Astrocyte of the spinal cord (primary cell): Measurements from ENCODE around the gene RPS6KA5.
"Not testable (repeated sequence)": the region's sequence is repeated elsewhere in the genome, so short reads cannot be mapped to it uniquely, and the experiment has no call there.

Source experiments
- DNase-seq: peaks from one replicate; pipeline ENCODE4 v3.0.0; 2011; ENCODE audit warnings: low read depth, low spot score
- H3K4me3 ChIP-seq: 2 replicates; pipeline ENCODE4 v1.5.1; 2011; ENCODE audit warnings: low read depth, mild to moderate bottlenecking, low read length, moderate library complexity
- in situ Hi-C: cut with HindIII; loops from 2 replicates; pipeline ENCODE4 v1.10.0; 2017; ENCODE audit warnings: low sequenced_read_pairs
- TF ChIP-seq, protein P1 (sequence below): IDR thresholded peaks from 2 replicates; pipeline ENCODE4 v1.5.1; 2012; ENCODE audit warnings: low read depth, mild to moderate bottlenecking, low read length, inconsistent platforms

Gene RPS6KA5

DNA sequence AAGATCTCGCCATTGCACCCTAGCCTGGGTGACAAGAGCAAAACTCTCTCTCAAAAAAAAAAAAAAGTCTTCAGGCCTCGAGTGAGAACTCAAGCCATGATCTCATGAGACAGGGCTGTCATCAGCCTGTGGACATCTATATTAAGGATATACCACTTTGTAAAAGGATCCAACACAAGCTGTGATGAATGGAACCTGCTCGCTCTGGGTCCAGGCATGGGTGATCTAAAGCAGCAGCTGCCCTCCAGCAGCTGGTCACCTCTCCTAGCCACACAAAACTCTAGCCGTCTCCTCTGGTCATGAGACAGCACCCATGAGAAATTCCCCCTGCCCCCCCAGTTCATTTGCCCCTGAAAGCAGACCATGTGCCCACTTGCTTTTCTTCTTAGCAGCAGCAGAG lies 34.3 kb upstream of the RPS6KA5 start:
- in situ Hi-C loops: no loop called here
- TF ChIP-seq, protein P1, sequence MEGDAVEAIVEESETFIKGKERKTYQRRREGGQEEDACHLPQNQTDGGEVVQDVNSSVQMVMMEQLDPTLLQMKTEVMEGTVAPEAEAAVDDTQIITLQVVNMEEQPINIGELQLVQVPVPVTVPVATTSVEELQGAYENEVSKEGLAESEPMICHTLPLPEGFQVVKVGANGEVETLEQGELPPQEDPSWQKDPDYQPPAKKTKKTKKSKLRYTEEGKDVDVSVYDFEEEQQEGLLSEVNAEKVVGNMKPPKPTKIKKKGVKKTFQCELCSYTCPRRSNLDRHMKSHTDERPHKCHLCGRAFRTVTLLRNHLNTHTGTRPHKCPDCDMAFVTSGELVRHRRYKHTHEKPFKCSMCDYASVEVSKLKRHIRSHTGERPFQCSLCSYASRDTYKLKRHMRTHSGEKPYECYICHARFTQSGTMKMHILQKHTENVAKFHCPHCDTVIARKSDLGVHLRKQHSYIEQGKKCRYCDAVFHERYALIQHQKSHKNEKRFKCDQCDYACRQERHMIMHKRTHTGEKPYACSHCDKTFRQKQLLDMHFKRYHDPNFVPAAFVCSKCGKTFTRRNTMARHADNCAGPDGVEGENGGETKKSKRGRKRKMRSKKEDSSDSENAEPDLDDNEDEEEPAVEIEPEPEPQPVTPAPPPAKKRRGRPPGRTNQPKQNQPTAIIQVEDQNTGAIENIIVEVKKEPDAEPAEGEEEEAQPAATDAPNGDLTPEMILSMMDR: no peak
- H3K4me3 ChIP-seq: no peak overlapping the region
- no peak for DNase-seq

DNA sequence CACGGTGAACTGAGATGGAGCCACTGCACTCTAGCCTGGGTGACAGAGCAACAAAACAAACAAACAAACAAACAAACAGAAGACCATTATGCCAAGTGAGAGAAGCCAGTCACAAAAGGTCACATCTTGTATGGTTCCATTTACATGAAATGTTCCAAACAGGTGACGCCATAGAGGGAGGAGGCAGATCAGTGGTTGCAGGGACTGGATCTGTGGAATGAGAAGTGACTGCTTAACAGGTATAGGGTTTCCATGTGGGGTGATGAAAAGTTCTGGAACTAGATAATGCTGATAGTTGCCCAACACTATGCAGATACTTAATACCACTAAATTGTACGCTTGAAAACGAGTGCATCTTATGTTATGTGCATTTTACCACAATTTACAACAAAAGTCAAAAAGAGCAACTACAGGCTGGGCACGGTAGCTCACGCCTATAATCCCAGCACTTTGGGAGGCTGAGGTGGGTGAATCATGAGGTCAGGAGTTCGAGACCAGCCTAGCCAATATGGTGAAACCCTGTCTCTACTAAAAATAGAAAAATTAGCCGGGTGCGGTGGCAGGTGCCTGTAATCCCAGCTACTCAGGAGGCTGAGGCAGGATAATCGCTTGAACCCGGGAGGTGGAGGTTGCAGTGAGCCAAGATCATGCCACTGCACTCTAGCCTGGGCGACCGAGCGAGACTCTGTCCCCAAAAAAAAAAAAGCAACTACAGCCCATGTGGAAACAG lies 33.5 kb upstream of the RPS6KA5 start:
- H3K4me3 ChIP-seq, DNase-seq, in situ Hi-C loops: not testable (repeated sequence)

DNA sequence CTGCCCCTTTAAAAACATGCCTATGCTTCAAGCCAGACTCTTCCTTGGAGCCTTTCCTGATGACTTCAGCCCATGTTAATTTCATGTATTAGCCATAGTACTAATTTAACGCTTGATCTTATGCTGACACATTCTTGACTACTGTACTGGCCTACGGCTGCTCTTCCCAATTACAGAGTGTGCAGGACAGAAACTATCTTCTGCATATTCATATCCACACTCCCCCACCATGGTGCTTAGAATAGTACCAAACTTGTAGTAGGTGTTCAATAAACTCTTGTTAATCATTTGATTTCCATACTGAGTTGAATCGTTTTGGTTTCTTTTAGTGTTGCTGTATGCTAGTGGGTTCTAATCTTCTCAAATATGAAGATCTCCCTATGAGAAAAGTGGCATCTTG lies 31.6 kb upstream of the RPS6KA5 start:
- TF ChIP-seq, protein P1: no peak
- no peak overlapping the region for H3K4me3 ChIP-seq
- no peak for DNase-seq
- in situ Hi-C loops: no loop called here

DNA sequence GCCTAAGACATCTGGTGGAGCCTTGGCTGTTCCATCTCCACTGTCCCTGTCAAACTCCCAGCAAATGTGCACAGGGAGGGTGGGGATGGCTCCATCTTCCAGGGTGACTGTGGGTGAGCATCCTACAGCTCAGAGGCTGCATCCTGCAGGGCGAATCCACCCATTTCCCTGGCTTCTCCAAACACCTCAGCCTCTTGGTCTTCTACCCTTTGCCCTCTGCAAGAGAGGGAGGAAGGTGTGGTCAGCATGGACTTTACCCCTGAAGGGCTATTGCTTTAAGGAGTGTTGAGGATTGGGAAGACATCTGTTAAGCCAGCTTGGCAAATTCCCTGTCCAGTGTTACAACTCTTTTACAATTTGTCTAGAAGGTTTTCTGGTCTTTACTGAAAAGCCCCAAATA lies 30.3 kb upstream of the RPS6KA5 start:
- in situ Hi-C loops: no loop called here
- H3K4me3 ChIP-seq: no peak overlapping the region
- no peak for DNase-seq
- TF ChIP-seq, protein P1: no peak

DNA sequence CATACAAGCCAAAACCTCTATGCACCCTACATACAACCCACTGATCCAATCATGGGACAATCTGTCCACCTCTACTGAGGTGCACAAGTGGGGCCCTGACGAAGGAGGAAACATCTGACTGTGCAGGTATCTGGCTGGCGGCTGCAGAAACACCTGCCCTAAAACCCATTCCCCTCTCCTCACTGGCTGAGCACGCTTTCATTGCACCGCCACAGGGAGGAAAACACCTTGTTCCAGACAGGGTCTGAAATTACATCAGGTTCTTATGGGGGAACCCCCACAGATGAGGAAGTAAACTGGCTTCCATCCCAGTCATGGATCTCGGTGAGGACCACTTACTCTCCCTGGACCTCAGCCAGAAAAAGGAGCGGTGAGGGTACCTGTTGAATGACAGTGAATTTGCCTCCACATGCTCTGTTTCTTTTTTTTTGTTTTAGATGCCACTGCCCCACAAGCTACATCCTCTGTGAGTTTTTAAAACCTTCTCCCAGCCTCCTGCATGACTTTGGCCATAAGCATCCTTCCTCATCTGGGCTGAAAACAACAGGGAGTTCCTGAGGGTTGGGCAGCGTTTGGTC lies 29.6 kb upstream of the RPS6KA5 start:
- H3K4me3 ChIP-seq: no peak overlapping the region
- DNase-seq: no peak
- TF ChIP-seq, protein P1: no peak
- in situ Hi-C loops: no loop called here

DNA sequence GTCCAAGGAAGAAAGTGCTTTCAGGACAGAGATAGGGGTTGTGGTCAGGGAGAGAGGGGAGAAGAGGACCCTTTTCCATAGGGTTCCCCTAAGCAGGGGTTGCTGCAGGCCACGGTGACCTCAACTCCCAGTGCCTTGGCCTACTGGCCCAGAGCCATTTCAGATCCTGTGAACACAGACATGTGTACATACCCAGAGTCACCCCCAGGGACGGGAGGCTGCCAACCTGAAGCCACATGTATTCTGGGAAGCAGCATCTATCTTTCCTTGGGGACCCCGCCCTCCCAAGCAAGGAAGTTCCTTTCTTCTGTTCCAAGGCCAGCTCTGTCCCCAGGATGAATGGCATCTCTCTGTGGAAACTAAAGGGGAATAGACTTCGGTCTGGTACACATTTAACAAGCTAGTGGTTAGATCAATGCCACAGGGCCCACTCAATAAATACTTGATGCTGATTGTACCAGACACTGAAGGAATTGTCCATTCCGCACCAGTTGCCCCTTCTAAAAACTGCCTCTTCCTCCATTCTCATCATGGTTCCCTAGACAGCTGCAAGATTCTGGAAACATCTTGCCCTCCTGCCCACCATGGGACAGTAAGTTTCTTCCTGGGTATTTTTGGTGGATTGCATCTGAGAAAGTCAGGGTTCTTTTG lies 28.3 kb upstream of the RPS6KA5 start:
- DNase-seq: no peak
- TF ChIP-seq, protein P1: no peak
- H3K4me3 ChIP-seq: no peak overlapping the region
- in situ Hi-C loops: no loop called here

DNA sequence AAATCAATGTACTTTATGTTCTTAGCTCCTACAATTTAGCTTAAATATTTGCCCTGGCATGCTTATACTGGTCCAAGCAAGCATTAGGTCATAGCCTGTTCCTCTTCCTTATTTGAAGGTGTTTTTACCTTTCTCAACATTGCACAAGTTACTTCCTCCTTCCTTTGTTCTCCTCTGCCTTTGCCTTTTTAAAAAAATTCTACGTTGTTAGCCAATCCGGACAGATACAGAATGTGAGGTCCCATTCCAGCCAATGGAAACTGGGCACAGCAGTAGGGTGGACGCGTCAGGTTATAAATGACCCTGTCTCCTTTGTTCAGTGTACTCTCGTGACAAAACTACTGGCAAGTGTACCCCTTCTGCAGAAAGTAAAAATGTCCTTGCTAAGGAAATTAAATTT lies 27.0 kb upstream of the RPS6KA5 start:
- H3K4me3 ChIP-seq, DNase-seq, in situ Hi-C loops: not testable (repeated sequence)
